ENCODE results near the gene ABCC6.

DNA sequence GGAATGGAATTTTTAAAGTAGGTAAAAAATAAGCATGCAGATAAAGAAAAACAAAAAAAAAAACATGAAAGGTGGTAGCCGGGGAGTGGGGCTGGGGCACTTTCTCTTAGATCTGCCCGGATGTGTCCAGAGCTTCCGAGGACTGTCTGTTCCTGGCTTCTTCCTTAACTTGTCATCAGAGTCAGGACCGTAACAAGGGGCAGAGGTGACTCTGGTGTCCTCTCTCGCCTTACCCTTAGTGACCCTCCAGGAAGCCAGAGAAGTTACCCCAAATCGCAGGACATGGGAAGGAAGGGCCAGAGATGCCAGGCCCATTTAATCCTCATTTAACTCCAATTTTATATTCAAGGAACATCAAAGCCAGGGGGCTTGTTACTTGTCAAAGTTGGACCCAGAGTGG lies 115.5 kb downstream of the ABCC6 start:
- TF ChIP-seq POLR2A (IDR thresholded peaks at IDR 0.05) (no peak), EP300 (IDR thresholded peaks at IDR 0.05) (no peak)
